Thyroid gland (tissue), 4 donors: ENCODE measurements around the gene CRY1. TPM values are rescaled to one million over a fixed set of nuclear protein-coding genes. Genes with fewer than 3 reads are reported as not detected.

ENCODE experiments used
- DNase-seq, 2 donors: peaks; one replicate each; pipeline ENCODE4 v3.0.0-alpha.2; 2019
- H3K27ac ChIP-seq, 3 donors: fragments of 200-600 bp; sonication (generic); 1 replicate in 2 of 3; 2 replicates in 1 of 3; pipeline ENCODE4 v1.5.1; 2016 to 2019; ENCODE audit warnings: mild to moderate bottlenecking in 1 of 3, moderate library complexity in 1 of 3
- H3K27me3 ChIP-seq: fragments of 200-600 bp; sonication (generic); one replicate; pipeline ENCODE4 v1.5.1; 2019
- H3K36me3 ChIP-seq, 2 donors: fragments of 200-600 bp; sonication (generic); one replicate each; pipeline ENCODE4 v1.5.1; 2016 to 2019
- H3K4me1 ChIP-seq, 2 donors: fragments of 200-600 bp; sonication (generic); one replicate each; pipeline ENCODE4 v1.5.1; 2017 to 2019
- H3K4me3 ChIP-seq, 3 donors: fragments of 200-600 bp; sonication (generic); replicated peaks in 1 of 3; 1 replicate in 2 of 3; 2 replicates in 1 of 3; pipeline ENCODE4 v1.5.1; 2016; ENCODE audit warnings: mild to moderate bottlenecking in 1 of 3
- H3K9me3 ChIP-seq: fragments of 200-600 bp; sonication (generic); one replicate; pipeline ENCODE4 v1.5.1; 2017
- POLR2A ChIP-seq, 2 donors: fragments of 450-650 bp; IDR thresholded peaks; one replicate each; pipeline ENCODE4 v1.6.1; 2017; ENCODE audit warnings: antibody characterized with exemption in 2 of 2, mild to moderate bottlenecking in 2 of 2, moderate library complexity in 1 of 2
- WGBS, 2 donors: methylation state at CpG; one replicate each; pipeline ENCODE4 v1.1.5; 2017; 5-methylcytosine and 5-hydroxymethylcytosine counted together
- intact Hi-C: fragments of 100-400 bp; cut with DNase I; formaldehyde crosslinking; loops from one replicate; pipeline ENCODE4 v1.15.1; 2023
- total RNA-seq, 4 donors: library from RNA; depleted of rRNA; stranded (reverse); fragments of >200 nt; gene quantifications; one replicate each; pipeline ENCODE4 v1.2.3, GENCODE V29; 2016
- TF ChIP-seq, protein P1 (sequence below), 6 experiments: fragments of 200-600 bp in 3 of 6; fragments of 450-650 bp in 3 of 6; sonication (generic) in 3 of 6; IDR thresholded peaks; one replicate each; pipeline ENCODE4 v1.5.1; 2016 to 2019; ENCODE audit warnings: antibody characterized with exemption in 6 of 6, mild to moderate bottlenecking in 2 of 6, inconsistent platforms in 1 of 6, moderate library complexity in 1 of 6

Gene CRY1
- total RNA-seq, 4 donors from 2014 or later: 53.3 to 68.8 (median 61.7) TPM

DNA sequence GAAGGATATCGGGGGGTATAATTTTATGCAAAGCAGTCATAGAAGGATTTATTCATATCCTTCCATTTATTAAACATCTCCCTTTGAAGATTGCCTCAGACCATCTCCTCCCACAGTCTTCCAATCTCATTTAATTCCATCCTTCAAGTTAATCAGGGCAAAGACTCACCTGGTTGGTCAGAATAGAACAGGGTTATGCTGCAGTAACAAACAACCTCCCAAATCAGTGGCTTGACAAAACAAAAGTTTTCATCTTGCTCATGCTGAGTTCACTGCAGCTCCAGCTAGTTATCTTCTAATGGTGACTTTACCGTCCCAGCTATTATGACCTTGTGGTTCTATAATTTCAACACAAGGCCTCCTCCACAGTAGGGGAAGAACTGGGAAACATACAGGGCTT is 57.6 kb downstream of the CRY1 start:
- WGBS, 2 donors: 95 to 99% methylated on average over 2 of the region's 2 CpGs
- Histone ChIP-seq H3K27ac (peak overlapping the region in 2 of 3 donors; percentile 77 to 81), H3K36me3 (no peaks in the 10 kb centered on the region), H3K27me3 (no peaks in the 10 kb centered on the region), H3K4me3 (no peak overlapping the region), H3K4me1 (peaks cover 39 to 45% of the 10 kb centered on the region in 2 donors), H3K9me3 (no peaks in the 10 kb centered on the region)
- no peak for TF ChIP-seq POLR2A (IDR thresholded peaks at IDR 0.05)
- intact Hi-C loops: no loop called here
- no peak for DNase-seq

DNA sequence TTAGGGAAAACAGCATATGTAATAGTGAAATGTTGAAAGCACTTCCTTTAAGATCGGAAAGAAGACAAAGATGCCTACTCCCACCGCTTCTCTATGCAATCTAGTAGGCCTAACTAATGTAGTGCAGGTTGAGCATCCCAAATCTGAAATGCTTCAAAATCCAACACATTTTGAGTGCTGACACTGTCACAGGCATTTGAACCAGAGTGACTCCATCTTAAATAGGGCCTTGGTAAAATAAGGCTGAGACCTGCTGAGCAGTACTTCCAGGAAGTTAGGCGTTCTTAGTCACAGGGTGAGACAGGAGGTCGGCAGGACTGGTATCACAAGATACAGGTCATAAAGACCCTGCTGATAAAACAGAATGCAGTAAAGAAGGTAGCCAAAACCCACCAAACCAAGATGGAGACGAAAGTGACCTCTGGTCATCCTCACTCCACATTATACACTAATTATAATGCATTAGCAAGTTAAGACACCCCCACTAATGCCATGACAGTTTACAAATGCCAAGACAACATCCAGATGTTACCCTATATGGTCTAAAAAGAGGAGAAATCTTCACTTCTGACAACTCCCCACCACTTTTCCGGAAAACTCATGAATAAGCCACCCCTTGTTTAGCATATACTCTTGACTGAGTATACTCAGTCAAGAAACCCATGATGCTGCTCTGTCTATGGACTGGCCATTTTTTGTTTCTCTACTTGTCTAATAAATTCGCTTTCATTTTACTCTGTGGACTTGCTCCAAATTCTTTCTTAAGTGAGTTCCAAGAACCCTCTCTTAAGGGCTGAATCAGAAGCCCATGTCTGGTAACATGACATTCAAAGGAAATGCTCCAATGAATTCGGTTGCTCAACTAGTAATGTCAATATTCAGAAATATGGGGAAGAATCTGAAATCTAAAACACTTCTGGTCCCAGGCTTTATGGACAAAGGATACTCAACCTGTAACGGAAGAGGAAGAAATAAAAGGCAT is 59.3 kb downstream of the CRY1 start:
- H3K27ac ChIP-seq: peak overlapping the region; percentile 52 to 81 (median 77)
- whole genome bisulfite sequencing, 2 donors: 79 to 80% methylated on average over 9 of the region's 9 CpGs
- H3K4me1 ChIP-seq: peaks cover 56 to 62% of the 10 kb centered on the region in 2 donors
- H3K36me3 ChIP-seq: no peaks in the 10 kb centered on the region
- TF ChIP-seq, protein P1, sequence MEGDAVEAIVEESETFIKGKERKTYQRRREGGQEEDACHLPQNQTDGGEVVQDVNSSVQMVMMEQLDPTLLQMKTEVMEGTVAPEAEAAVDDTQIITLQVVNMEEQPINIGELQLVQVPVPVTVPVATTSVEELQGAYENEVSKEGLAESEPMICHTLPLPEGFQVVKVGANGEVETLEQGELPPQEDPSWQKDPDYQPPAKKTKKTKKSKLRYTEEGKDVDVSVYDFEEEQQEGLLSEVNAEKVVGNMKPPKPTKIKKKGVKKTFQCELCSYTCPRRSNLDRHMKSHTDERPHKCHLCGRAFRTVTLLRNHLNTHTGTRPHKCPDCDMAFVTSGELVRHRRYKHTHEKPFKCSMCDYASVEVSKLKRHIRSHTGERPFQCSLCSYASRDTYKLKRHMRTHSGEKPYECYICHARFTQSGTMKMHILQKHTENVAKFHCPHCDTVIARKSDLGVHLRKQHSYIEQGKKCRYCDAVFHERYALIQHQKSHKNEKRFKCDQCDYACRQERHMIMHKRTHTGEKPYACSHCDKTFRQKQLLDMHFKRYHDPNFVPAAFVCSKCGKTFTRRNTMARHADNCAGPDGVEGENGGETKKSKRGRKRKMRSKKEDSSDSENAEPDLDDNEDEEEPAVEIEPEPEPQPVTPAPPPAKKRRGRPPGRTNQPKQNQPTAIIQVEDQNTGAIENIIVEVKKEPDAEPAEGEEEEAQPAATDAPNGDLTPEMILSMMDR (IDR thresholded peaks at IDR 0.05): no peak
- peak in 1 of 2 donors; percentile 25 for TF ChIP-seq POLR2A (IDR thresholded peaks at IDR 0.05)
- DNase-seq: no peak
- intact Hi-C loops: no loop called here
- H3K27me3 ChIP-seq: no peaks in the 10 kb centered on the region
- H3K4me3 ChIP-seq: no peak overlapping the region
- H3K9me3 ChIP-seq: no peaks in the 10 kb centered on the region

DNA sequence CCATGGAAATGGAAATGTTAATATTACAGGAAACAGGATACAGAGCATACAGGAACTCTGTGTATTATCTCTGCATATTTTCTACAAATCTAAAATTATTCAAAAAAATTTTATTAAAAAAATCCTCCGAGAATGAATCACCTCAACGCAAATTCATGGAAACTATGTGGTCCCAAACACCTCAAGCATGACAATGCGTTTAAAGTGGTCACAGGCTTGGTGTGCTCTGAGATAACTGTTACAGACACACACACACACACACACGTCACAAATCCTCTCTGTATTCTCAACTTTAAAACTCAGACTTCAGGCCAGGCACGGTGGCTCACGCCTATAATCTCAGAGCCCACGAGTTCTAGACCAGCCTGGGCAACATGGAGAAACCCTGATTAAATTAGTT is 61.1 kb downstream of the CRY1 start:
- H3K4me3 ChIP-seq: no peak overlapping the region
- H3K9me3 ChIP-seq: no peaks in the 10 kb centered on the region
- WGBS, 2 donors: 59 to 68% methylated on average over 7 of the region's 7 CpGs
- peaks cover 72 to 76% of the 10 kb centered on the region in 2 donors for H3K4me1 ChIP-seq
- H3K27me3 ChIP-seq: no peaks in the 10 kb centered on the region
- no peak for DNase-seq
- peak overlapping the region; percentile 76 to 95 (median 88) for H3K27ac ChIP-seq
- TF ChIP-seq, protein P1 (IDR thresholded peaks at IDR 0.05): no peak
- TF ChIP-seq POLR2A (IDR thresholded peaks at IDR 0.05): no peak
- intact Hi-C loops: no loop called here
- no peaks in the 10 kb centered on the region for H3K36me3 ChIP-seq

DNA sequence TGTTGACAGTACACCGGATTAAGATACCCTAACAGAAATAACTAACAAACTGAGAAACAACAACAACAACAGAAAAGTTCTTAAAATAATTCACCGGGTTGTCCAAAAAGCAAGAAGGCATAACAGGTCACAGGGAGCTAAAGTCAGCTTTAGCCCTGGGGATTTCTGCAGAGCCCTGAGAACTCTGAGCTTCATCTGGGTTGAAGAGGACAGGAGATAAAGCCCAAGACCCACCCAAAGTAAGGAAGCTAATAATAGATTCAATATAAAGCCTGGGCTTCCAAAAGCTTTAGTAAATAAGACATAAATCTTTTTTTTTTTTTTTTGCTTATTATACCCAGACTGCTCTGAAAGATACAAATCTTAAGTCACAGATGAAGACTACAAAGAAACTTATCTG is 62.3 kb downstream of the CRY1 start:
- H3K4me3 ChIP-seq: no peak overlapping the region
- peaks cover 84 to 86% of the 10 kb centered on the region in 2 donors for H3K4me1 ChIP-seq
- H3K27me3 ChIP-seq: no peaks in the 10 kb centered on the region
- intact Hi-C loops: no loop called here
- TF ChIP-seq POLR2A (IDR thresholded peaks at IDR 0.05): peak in 1 of 2 donors; percentile 13
- TF ChIP-seq, protein P1 (IDR thresholded peaks at IDR 0.05): no peak
- 16 to 40% methylated on average over 2 of the region's 2 CpGs for WGBS, 2 donors
- peak in 1 of 2 donors; percentile 13 for DNase-seq
- no peaks in the 10 kb centered on the region for H3K36me3 ChIP-seq
- H3K9me3 ChIP-seq: no peaks in the 10 kb centered on the region
- H3K27ac ChIP-seq: peak overlapping the region; percentile 76 to 95 (median 88)

DNA sequence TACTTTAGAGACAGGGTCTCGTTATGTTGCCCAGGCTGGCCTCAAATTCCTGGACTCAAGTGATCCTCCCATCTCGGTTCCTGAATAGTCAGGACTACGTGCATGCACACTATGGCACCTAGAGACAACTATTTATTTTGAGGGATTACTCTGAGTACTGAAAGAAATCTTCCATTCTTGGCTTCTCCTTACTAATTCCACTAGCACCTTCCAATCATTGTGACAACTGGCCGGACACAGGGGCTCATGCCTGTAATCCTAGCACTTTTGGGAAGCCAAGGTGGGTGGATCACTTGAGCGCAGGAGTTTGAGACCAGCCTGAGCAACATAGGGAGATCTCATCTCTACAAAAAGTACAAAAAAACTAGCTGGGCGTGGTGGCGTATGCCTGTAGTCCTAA is 64.3 kb downstream of the CRY1 start:
- Histone ChIP-seq H3K36me3 (no peaks in the 10 kb centered on the region), H3K9me3 (no peaks in the 10 kb centered on the region), H3K27ac (peak overlapping the region; percentile 76 to 95 (median 88)), H3K4me3 (no peak overlapping the region), H3K4me1 (peaks cover 68 to 69% of the 10 kb centered on the region in 2 donors), H3K27me3 (no peaks in the 10 kb centered on the region)
- WGBS, 2 donors: 79 to 89% methylated on average over 7 of the region's 7 CpGs
- intact Hi-C loops: no loop called here
- DNase-seq: no peak
- no peak for TF ChIP-seq POLR2A (IDR thresholded peaks at IDR 0.05)
- TF ChIP-seq, protein P1 (IDR thresholded peaks at IDR 0.05): no peak
